CD4-positive, alpha-beta T cell treated with Interleukin-15 for 4 hours (primary cell): ENCODE measurements around the gene AFAP1L1.
A peak's percentile ranks its signal among the peaks of the same experiment; 100 is the strongest.

ENCODE experiments used
- DNase-seq: peaks from one replicate; pipeline ENCODE4 v3.0.0-alpha.2; 2020; ENCODE audit warnings: low spot score

AFAP1L1 gene

DNA sequence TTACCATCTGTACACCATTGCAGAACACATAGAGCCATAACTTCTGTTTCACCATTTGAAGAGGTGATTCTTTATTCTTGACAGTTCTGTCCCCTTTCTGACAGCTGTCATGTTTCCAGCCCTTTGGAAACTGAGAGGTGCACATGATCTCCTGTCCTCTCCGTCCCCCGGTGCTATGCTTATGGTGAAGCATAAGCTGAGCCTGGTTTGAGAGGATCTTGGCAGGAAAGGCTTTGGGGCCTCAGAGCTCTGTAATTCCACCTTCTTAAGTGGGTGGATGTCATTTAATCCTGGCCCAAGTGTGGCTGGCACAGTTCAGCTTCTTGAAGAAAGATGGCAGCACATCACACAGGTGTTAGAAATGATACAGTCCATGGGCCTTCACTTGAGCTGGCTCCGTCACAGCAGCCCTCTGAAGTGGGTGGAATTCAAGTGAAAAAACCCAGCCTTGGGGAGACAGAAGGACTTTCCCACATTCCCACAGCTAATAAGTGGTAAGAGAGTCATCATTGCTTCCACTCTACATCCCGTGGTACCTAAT, 43.0 kb downstream of the AFAP1L1 start:
- DNase-seq: no peak

DNA sequence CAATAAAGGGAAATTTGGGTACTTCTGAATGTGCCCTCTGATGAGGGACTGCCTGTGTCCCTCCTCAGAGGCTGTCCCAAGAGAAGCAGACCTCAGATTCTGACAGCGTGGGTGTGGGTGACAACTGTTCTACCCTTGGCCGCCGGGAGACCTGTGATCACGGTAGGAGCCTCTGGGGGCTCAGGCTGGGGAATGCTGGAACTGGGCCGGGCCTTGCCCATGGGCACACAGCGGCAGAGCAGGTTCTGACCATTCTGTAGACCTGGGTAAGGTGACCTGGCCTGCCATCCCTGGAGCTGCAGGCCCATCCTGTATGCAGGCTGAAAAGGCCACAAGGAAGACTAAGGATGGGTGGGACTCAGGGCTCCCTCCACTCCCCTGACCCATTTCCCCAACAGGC, 44.1 kb downstream of the AFAP1L1 start:
- DNase-seq: no peak

DNA sequence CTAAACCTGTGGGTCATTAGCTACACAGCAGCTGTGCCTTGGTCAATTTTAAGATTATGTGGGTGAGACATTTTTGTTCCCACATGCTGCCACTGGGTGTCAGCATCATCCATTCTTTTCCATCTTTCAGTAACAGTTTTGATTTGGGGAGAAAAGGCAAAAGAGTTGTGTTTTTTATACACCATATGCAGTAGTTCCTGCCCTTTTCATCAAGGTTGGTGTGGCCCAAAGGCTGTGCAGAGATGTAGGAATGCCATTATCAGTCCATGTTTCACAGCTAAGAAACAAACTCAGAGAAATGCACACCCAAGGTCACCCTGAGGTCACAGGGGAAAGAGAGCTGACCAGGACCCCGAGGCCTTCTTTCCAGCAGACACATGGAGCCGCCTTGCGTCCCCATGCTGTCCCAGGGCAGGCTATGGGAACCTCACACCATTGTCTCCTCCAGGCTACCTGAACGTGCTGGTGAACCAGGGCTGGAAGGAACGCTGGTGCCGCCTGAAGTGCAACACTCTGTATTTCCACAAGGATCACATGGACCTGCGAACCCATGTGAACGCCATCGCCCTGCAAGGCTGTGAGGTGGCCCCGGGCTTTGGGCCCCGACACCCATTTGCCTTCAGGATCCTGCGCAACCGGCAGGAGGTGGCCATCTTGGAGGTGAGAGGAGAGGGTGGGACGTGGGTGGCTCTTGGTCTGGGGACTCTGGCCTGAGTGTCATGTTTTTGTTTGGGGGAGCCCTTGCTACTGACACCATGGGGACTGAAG, 45.8 kb downstream of the AFAP1L1 start:
- DNase-seq: peak; percentile 54

DNA sequence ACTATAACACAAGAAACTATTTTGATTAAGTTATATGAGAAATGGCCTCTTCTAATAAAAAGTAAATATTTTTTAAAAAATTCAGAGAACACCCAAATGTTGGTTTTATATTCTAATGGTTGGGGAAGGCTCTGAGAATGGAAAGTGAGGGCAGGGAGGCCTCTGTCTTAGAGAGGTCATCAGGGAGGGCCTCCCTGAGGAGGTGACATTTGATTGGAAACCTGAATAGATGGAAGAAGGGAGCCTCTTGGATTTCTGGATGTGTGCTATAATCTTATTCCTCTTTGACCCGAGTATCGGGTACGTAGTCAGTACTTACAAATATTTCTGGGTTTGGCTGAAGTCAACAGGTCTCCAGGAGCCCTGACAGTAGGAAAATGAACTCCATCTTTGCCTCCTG, 47.5 kb downstream of the AFAP1L1 start:
- no peak for DNase-seq

DNA sequence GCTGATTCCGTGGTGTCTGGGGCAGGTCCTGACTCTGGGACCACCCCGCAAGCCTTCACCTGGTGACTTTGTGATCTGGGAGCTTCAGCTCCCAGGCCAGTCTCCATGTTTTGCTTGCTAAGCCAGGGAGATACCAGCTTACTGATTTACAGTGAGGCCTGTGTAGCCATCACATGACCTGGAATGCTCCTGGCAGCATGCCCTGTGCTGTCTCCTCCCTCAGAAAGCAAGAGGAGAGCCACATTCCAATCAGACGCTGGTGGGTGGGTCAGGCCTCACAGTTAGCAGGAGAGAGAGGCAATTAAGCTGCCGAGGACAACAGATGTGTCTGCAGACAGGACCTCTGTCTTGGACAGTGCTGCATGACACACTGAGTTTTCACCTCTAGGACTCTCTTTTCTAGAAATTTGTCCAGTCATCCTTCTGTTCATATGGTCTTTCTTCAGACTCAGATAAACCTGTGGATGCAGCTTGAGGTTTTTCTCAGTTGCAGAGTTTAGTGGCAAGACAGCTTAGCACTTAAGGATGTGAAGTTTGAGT, 49.2 kb downstream of the AFAP1L1 start:
- no peak for DNase-seq

DNA sequence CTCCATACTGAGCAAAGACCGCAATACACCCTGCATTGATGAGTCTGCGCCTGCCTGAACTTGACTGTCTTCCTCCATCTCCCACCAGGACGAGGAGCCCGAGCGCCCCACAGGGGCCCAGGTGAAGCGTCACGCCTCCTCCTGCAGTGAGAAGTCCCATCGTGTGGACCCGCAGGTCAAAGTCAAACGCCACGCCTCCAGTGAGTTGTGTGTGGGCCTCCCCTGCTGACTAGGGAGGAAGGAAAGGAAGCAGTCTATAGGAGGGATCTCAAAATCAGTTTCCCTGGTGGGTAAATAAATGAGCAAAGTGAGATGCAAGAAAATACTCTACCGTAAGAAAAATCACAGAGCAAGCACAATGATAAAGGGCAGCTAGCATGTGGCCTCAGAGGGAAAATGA, 50.9 kb downstream of the AFAP1L1 start:
- DNase-seq: no peak

DNA sequence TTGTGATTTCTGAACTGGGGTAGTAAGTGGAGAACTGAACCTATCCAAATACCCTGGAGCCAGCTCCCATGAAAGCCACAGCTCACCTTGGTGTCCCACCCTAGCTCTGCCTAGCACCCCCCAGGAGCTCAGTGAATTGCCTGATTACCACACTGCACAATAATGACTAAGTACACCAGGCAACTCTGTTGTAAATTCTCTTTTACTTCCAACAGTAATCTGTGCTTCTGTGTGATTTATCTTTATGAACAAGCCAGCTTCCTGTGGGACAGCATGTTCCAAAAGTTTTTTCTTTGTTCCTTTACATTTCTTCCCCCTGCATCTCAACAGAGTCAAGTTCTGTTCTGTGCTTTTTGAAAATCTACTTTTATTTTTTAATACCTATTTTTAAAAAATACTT, 51.6 kb downstream of the AFAP1L1 start:
- no peak for DNase-seq

DNA sequence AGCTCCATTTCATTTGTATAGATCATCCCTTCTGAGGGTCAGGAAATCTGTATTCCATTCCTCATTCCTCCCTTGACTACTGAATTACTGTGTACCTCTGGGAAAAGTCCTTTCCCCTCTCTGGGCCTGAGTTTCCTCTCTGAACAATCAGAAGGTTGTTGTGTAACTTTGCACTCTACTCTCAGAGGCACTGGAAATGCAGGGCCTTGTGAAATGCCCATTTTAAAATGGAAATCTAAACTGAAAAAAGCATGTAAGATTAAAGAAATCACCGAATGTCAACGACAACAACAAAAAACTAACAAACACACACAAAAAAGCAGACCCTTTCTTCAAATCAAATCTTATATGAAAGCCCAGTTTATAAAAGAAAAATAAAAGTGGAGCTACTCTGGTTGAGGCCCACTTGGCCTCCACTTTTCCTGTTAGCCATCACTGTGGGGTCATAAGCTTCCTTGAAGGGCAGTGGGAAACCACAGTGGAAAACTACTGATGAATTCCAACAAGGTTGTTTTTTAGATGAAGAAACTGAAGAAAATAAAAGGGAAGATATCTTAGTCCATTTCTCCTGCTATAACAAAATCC, 52.1 kb downstream of the AFAP1L1 start:
- no peak for DNase-seq

DNA sequence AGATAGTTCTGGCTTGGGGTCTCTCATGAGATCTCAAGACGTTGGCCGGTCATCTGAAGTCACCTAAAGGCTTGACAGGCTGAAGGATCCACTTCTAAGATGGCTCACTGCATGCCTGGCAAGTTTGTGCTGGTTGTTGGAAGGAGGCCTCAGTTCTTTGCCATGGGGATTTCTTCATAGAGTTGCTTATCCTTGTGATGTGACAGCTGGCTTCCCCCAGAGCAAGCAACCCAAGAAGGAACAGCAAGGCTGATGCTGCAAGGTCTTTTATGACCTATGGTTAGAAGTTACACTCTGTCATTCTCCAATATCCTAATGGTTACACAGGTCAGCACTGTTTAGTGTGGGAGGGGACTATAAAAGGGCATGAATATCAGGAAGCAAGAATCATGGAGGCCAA, 53.0 kb downstream of the AFAP1L1 start:
- no peak for DNase-seq

DNA sequence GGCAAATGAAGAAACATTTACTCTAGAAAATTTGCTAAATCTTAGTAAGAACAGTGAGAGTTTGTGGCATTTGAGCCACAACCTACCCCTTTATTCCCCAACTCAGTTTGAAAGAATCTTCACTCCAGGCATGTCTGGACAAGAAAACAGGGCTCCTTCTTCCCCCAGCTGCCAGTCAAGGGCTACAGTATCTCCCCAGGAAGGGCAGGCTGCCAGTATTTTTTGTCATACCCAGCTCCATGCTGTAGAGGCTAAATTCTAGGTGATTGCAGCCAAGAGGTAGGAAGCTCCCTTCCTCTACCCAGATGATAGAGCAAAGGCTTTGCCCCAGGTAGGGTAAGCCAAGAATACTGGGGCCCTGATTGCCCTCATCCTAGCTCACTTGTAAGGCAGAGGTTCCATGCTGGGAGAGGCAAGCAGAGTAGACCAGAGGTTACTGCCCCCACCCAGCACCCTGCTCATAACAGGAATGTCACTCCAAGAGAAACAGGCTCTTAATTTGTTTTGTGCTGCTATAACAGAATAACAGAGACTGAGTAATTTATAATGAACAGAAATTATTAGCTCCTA, 53.6 kb downstream of the AFAP1L1 start:
- DNase-seq: no peak

DNA sequence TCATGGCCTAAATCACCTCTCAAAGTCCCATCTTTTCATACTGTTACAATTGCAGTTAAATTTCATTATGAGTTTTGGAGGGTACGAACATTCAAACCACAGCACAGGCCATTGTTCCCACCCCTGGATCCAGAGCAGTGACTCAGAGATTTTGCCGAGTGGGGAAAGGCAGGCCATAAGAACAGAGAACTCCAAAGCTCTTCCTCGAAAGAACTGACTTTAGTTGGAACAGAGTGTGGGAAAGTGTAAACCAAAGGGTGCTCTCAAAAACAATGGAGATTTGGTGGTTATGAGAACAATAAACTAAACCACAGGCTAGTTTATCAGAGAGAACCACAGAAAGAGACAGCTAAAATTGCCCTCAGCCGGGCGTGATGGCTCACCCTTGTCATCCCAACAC, 54.2 kb downstream of the AFAP1L1 start:
- DNase-seq: no peak

DNA sequence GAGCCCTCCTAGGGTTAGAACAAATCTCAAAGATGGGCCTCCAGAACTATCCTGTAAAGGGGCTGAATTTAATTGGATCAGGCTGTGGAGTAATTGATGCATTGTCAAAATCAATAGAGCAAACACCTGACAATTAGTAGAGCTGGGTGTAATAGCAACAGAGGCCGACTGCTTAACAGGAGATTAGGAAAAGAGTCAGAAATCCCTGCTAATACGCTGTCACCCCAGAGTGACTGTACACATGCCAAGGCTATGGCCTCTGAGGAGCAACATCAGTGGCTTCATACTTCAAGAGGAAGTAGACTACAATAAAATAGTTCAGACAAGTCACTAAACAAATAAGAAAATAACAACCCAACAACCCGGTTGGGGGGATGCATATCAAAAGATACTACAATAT, 55.0 kb downstream of the AFAP1L1 start:
- no peak for DNase-seq

DNA sequence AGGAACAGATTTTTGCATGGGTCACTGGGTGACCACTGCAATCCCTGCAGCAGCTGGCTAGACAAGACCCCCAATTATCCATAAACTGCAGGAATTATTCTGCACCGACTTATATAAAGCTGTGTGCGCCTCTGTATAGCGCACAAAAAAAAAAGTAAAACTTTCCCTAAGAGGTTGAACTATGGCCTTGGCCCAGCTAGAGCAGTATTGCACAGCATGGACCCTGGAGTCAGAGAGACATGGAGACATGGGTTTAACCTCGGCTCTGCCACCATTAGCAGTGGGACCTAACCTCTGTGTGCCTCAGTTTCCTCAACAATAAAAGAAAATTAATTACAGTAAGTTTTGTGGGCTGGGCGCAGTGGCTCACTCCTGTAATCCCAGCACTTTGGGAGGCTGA, 56.5 kb downstream of the AFAP1L1 start:
- no peak for DNase-seq

DNA sequence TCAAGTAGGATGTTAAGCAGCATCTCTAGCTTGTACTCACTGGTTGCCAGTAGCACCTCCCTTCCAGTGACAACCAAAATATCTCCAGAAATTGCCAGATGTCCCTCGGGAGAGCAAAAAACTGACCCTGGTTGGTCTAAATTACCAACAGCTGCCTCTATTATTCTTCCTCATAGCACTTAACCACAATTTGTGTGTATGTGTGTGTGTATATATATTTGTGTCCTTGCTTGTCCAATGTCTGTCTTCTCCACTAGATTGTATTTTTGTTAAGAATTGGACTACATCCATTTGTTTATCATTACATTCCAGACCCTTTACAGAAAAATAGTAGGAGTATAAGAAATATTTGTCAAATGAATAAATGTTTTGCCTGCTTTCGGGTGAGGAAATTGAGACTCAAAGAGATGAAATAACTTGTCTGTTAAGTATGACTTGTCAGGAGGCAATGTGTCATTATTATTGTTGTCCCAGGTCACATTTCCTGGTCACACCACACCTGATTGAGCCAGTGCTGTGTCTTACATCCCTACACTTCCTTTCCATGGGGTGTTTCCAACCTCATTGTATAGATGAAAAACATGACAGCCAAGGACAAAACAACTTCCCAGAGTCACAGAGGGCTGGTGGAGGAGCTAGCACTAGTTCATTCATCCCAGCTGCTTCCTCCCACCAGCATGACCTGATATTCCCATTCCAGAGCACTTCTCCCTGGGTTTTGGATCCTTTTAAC, 62.2 kb downstream of the AFAP1L1 start:
- no peak for DNase-seq

DNA sequence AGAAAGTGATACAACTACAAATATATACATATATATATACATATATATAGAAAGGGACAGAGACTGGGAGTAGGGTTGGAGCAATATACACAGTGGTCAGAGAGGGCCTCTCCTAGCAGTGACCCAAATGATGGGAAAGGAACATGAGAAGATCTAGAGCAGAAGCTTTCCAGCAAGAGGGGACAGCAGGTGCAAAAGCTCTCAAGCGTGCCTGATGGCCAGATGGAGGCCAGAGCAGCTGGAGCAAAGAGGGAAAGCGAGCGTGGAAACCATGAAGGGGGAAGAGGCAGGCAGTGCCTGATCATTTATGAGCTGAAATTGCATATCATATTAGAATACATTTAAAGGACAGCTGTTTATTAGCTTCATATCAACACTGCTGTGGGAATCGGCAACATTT, 66.1 kb downstream of the AFAP1L1 start:
- DNase-seq: no peak

DNA sequence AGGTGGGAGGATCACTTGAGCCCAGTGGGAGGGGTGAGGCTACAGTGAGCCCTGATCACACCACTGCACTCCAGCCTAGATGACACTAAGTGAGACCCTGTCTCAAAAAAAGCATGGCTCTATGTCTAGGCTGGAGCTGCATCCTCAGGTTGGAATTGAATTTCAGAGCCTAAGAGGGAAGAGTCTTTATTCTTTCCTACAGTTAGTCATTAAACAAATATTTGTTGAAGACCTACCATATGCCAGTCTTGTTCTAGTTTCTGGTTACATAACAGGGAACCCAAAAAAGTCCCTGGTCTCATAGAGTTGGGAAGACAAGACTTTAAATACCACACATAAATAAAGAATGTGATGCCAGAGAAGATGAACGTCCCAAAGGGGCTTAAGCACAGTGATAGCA, 66.7 kb downstream of the AFAP1L1 start:
- DNase-seq: no peak

DNA sequence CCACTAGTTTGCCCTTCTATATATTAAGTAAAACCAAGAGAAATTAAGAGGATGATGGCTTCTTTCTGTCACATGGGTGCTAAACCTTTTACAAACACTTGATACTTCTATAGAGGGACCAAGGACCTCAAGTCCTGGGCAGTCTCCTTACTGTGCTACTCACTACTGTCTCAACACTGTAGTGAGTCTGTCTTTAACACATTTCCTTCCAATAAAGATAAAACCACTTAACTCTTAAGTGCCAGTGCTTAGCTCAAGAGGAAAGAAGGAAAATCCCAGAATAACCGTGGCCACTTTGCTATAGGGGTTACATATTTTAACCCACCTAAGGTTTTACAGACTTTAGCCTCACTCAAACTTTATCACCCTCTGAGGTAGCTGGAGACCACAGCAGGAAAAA, 69.3 kb downstream of the AFAP1L1 start:
- DNase-seq: no peak

DNA sequence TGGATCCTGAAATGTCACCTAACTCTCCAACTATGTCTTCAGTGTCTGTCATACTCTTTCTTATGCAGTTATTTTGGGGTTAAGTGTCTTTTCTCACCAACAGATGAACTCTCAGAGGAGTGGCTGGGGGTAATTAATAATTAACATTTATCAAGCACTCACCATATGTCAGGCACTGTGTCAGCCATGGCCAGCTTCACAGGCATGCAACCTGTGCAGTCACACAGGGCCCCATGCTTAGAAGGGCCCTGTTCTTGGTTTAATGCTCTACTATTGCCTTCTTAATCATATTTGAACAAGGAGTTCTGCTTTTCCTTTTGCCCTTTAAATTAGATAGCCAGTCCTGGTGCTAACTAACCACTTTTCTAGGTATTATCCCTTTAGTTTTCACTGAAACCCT, 70.2 kb downstream of the AFAP1L1 start:
- no peak for DNase-seq

DNA sequence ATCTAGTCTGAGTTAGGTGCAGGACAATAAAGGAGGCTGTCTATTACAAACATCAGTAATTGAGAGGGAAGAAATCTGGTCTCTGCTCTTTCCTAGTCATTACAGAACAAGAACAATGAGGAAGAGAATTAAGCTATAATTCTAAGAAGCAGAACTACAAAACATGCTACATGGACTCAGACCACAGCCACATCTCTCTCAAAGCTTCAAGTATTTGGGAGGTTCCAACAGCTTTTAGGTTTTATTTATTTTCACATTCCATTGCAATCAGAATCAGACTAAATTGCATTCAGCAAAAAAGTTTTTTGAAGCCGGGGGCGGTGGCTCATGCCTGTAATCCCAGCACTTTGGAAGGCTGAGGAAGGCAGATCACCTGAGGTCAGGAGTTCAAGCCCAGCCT, 72.5 kb downstream of the AFAP1L1 start:
- no peak for DNase-seq

DNA sequence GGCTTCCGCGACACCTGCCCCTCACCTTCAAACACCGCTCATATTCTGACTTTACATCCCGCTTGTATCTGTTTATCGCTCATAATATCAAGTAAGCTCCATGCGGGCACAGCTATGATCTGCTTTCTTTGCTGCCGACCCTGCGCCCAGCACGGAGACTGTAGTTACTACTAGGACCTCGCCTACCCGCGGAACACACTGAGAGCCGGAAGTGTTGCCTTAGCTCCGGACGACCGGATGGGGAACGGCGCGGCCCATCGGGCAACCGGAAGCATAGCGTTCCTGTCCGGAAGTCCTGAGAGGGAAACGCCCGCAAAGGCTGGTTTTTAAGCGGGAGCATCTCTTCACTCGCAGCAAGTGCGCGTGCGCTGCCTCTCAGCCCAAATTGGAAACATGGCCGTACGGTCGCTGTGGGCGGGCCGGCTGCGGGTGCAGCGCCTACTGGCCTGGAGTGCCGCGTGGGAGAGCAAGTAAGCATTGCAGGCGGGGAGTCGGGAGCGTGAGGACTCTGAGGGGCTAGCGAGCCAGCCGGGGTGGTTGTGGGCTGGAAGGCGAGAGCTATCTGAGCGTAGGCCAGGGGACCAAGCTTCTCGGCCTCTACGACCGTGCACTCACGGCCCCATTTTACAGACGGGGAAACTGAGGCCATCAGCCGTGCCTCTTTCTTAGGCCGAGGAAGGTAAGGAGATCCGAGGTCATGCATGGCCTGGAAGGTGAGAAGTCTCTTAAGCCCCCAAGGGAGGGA, 73.7 kb downstream of the AFAP1L1 start, which contains the start of gene GRPEL2:
Gene GRPEL2, plus strand, starts transcription at position 353 of the 745 bp plus-strand sequence. Its CDS starts 41 bp downstream, at position 394.
- peak; percentile 91 for DNase-seq

DNA sequence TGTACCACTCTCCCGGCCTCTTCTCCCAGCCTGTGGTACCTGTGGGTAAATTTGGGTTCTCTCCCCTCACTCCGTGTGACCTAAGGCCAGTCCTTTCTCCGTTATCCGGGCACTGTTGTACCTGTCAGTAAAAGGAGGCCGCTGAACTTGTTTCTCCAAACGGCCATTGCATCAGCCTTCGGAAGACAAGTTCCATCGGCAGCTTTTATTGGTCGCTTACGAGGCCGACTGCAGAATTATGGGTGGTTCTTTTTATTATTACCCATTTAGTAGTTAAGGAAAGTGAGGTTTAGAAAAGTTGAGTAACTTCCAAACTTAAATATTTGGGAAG, 74.2 kb downstream of the AFAP1L1 start:
- DNase-seq: no peak

DNA sequence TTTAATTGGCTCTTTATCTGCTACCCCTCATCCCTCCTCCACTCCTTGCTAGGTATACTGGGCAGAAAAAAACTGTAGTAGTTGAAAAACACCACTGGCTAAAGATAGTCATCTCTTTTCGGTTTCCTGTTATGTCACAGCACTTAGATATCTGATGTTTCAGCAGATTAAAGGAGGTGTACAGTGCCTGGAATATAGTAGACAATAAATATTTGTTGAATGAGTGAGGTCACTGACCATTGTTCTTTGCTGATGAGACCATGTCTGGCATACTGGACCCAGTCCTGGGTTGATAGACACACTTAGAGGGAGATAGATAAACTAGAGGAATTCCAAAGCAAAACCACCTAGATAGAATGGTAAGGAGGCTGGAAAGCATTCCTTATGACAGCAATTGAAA, 76.9 kb downstream of the AFAP1L1 start:
- peak; percentile 66 for DNase-seq
